ENCODE data around the gene ALDH2.

The ALDH2 gene

GRCh38 chr12:111785651-111786050, 18.9 kb downstream of the ALDH2 start:
- TF ChIP-seq, protein P1, sequence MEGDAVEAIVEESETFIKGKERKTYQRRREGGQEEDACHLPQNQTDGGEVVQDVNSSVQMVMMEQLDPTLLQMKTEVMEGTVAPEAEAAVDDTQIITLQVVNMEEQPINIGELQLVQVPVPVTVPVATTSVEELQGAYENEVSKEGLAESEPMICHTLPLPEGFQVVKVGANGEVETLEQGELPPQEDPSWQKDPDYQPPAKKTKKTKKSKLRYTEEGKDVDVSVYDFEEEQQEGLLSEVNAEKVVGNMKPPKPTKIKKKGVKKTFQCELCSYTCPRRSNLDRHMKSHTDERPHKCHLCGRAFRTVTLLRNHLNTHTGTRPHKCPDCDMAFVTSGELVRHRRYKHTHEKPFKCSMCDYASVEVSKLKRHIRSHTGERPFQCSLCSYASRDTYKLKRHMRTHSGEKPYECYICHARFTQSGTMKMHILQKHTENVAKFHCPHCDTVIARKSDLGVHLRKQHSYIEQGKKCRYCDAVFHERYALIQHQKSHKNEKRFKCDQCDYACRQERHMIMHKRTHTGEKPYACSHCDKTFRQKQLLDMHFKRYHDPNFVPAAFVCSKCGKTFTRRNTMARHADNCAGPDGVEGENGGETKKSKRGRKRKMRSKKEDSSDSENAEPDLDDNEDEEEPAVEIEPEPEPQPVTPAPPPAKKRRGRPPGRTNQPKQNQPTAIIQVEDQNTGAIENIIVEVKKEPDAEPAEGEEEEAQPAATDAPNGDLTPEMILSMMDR (IDR thresholded peaks at IDR 0.05): no peak

- TF ChIP-seq, protein P1 (IDR thresholded peaks at IDR 0.05): peak; percentile 65
Measured at GRCh38 chr12:111788178-111788654, 21.5 kb downstream of the ALDH2 start.

DNA sequence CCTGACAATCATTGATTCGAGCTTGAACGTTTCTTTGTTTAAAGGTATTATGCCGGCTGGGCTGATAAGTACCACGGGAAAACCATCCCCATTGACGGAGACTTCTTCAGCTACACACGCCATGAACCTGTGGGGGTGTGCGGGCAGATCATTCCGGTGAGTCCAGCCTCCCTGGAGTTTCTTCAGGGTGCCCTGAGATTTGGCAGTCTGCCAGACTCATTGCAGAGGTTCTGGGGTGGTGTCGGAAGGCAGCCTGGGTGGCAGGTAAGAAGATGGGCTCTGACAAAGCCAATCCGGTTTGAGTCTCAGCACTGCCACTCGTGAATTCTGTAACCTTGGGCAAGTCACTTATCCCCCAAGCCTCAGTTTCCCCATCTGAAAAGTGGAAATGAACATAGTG, 23.0 kb downstream of the ALDH2 start:
- TF ChIP-seq, protein P1 (IDR thresholded peaks at IDR 0.05): no peak

- TF ChIP-seq, protein P1 (IDR thresholded peaks at IDR 0.05): no peak
Measured at GRCh38 chr12:111791507-111791906, 24.8 kb downstream of the ALDH2 start.

GRCh38 chr12:111792155-111792855, 25.6 kb downstream of the ALDH2 start:
- TF ChIP-seq, protein P1 (IDR thresholded peaks at IDR 0.05): no peak

DNA sequence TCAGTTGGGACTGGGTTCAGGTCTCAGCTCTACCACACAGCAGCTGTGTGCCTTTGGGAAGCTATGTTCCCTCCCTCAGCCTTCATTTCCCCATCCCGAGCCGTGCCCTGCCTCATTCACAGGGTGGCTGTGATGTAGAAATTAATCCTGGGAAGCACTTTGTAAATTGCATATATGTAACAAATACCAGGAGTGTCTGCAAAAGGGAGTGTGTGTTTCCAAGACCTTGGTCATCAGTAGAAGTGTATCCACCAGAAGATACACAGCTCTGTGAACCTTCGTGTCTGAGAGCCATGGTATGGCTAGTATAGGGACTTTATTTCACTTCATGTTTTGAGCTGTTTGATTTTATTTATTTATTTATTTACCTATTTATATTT, 26.1 kb downstream of the ALDH2 start:
- TF ChIP-seq, protein P1 (IDR thresholded peaks at IDR 0.05): no peak

DNA sequence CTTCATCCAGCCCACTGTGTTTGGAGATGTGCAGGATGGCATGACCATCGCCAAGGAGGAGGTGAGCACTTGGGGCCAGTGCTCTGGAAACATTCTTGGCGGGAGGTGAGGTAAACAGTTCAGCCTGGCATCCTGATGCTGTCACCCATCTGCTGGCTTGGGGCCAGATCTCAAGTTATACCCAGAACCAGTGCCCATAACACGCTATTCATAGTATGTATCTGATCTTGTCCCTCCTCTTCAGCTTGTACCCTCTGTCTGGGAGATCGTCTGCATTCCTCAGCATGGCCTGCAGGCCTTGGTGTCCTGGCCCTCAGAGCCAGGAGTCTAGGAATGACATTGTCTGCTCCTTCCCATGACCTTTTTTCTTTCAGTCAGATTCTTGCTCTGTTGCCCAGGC, 31.4 kb downstream of the ALDH2 start:
- TF ChIP-seq, protein P1 (IDR thresholded peaks at IDR 0.05): no peak

GRCh38 chr12:111799758-111800157, 33.0 kb downstream of the ALDH2 start:
- TF ChIP-seq, protein P1 (IDR thresholded peaks at IDR 0.05): no peak
